ENCODE results near the gene TMPO.

DNA sequence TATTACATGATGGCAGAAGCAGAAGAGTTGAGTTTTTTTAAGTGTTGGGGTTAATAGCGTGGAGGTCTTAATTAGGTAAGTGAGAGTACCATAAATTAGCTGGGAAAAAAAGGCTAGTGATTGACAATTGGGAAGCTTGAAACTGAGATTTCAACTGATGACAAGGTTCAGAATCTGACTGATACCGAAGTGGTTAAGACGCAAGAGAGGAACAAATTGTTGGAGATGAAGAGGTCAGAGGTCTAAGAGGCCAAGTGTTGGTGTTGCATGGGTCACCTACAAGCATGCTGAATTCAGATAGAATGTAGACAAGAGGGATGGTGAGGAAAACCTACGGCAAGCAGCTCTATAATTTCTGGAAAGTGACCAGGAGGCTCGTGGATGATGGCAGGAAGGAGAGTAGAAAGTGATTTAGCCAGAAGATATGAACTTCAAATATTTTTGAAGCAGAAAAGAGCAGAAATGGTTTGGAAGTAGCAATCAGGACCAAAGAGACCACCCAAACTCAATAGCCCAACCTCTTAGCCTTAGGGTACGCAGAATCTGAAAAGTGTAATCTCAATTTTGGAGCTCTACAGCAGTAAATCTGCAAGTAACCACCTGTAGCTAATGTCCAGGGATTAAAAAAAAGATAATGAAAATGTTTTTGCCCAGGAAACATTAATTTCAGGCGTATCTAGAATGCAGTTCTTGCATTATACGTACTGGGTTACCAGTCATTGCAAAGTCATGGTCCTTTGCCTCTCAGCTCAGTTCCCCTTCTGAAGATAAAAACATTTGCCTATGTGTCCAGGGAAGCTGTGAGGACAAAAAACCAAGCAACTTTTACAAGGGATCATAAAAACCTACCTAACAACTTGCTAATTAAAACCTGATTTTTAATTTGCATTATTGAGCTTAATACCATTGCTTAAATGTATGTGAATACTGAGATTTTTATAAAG lies 1.7 kb upstream of the TMPO start:
- TF ChIP-seq, protein P1, sequence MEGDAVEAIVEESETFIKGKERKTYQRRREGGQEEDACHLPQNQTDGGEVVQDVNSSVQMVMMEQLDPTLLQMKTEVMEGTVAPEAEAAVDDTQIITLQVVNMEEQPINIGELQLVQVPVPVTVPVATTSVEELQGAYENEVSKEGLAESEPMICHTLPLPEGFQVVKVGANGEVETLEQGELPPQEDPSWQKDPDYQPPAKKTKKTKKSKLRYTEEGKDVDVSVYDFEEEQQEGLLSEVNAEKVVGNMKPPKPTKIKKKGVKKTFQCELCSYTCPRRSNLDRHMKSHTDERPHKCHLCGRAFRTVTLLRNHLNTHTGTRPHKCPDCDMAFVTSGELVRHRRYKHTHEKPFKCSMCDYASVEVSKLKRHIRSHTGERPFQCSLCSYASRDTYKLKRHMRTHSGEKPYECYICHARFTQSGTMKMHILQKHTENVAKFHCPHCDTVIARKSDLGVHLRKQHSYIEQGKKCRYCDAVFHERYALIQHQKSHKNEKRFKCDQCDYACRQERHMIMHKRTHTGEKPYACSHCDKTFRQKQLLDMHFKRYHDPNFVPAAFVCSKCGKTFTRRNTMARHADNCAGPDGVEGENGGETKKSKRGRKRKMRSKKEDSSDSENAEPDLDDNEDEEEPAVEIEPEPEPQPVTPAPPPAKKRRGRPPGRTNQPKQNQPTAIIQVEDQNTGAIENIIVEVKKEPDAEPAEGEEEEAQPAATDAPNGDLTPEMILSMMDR (optimal IDR thresholded peaks at IDR 0.05 in 1 of 3, IDR thresholded peaks at IDR 0.05 in 1 of 3, conservative IDR thresholded peaks at IDR 0.05 in 1 of 3; ENCODE audit: extremely low read depth in 1 of 3, insufficient read depth in 2 of 3, low read length in 3 of 3) = no peak
- TF ChIP-seq EZH2 (IDR thresholded peaks at IDR 0.05; ENCODE audit: low read length) = no peak

Measured in keratinocyte (primary cell).